ENCODE data around the gene CYP3A4.
"Not testable (repeated sequence)": the region's sequence is repeated elsewhere in the genome, so short reads cannot be mapped to it uniquely, and the experiment has no call there.

Gene CYP3A4

DNA sequence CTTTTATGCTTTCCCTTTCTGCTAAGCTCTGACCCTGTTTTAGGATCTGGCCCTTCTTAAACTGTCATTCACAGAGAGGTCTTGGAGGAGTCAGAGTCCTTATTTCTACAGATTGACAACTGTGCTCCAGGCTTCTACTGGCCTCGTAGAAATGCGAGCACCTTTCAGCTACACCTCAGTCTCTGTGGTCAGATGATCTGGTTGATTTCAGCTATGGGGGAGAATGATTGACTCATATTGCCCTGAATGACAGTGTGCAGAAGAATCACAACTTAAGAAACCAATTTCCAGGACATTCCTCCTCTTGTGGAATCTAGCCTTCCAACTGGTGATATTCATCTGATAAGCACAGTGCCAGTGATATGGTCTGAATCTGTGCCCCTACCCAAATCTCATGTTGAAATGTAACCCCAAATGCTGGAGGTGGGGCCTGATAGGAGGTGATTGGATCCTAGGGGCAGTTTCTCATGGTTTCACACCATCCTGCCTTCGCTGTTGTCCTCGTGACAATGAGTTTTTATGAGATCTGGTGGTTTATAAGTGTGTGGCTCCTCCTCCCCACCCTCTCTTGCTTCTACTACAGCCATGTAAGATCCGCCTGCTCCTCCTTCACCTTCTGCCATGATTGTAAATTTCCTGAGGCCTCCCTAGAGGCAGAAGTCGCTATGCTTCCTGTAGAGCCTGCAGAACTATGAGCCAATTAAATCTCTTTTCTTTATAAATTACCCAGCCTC lies 35.0 kb downstream of the CYP3A4 start:
- TF ChIP-seq, protein P1, sequence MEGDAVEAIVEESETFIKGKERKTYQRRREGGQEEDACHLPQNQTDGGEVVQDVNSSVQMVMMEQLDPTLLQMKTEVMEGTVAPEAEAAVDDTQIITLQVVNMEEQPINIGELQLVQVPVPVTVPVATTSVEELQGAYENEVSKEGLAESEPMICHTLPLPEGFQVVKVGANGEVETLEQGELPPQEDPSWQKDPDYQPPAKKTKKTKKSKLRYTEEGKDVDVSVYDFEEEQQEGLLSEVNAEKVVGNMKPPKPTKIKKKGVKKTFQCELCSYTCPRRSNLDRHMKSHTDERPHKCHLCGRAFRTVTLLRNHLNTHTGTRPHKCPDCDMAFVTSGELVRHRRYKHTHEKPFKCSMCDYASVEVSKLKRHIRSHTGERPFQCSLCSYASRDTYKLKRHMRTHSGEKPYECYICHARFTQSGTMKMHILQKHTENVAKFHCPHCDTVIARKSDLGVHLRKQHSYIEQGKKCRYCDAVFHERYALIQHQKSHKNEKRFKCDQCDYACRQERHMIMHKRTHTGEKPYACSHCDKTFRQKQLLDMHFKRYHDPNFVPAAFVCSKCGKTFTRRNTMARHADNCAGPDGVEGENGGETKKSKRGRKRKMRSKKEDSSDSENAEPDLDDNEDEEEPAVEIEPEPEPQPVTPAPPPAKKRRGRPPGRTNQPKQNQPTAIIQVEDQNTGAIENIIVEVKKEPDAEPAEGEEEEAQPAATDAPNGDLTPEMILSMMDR (conservative IDR thresholded peaks at IDR 0.05; ENCODE audit: low read depth, low read length), result no peak
- H3K4me3 ChIP-seq (ENCODE audit: low read length), result no peak overlapping the region
- no peak for DNase-seq (ENCODE audit: low read depth)

DNA sequence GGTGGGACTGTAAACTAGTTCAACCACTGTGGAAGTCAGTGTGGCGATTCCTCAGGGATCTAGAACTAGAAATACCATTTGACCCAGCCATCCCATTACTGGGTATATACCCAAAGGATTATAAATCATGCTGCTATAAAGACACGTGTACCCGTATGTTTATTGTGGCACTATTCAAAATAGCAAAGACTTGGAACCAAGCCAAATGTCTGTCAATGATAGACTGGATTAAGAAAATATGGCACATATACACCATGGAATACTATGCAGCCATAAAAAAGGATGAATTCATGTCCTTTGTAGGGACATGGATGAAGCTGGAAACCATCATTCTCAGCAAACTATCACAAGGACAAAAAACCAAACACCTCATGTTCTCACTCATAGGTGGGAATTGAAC lies 37.1 kb downstream of the CYP3A4 start:
- not testable (repeated sequence) for DNase-seq (ENCODE audit: low read depth); H3K4me3 ChIP-seq (ENCODE audit: low read length)

DNA sequence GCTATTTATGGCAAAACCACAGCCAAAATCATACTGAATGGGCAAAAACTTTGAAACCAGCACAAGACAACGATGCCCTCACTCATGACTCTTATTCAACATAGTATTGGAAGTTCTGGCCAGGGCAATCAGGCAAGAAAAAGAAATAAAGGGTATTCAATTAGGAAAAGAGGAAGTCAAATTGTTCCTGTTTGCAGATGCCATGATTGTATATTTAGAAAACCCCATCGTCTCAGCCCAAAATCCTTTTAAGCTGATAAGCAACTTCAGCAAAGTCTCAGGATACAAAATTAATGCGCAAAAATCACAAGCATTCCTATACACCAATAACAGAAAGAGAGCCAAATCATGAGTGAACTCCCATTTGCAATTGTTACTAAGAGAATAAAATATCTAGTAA lies 38.6 kb downstream of the CYP3A4 start:
- not testable (repeated sequence) for DNase-seq (ENCODE audit: low read depth); H3K4me3 ChIP-seq (ENCODE audit: low read length)

DNA sequence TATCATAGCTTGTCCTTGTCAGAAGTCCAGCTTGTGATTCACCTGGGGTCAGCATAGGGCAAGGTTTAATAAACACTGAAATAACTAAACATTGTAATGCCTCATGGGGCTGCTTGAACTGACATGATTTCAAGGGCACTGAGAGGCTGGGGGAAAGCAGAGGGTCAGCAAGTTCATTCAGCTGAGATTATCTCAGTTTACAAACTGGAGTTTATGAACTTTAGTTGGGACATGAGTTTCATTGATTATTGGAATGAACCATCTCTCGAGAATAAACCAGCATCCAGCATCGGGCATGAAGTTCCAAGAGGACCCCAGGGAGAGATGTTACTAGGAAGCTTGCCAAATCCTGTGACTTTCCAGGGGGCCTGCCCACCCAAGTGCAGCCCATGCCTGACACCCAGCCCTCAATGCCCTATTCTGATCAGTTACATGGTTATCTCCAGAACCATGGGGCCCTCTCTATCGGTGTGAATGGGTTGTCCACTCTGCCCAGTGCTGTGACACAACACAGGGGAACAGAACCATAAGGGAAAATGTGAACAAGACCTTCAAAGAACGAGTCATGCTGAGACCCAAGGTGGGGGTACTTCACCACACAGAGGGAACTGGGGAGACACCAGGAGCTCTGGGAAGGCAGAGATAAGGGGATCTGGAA lies 41.1 kb downstream of the CYP3A4 start:
- no peak overlapping the region for H3K4me3 ChIP-seq (ENCODE audit: low read length)
- TF ChIP-seq, protein P1 (conservative IDR thresholded peaks at IDR 0.05; ENCODE audit: low read depth, low read length), result no peak
- DNase-seq (ENCODE audit: low read depth), result no peak

DNA sequence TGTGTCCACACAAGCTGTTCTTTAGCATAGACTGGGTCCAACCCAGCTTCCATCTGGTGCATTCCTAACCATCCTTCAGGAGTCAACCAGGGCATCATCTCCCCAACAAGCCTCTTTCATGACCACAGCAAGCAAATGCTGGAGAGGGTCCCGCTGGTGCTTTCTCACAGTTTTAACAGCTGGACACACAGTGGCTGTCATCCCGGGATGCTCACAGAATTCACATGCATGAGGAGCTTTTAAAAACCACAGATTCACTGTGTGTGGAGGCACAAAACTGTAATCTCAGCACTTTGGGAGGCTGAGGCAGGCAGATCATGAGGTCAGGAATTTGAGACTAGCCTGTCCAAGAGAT lies 42.6 kb downstream of the CYP3A4 start:
- H3K4me3 ChIP-seq (ENCODE audit: low read length), result no peak overlapping the region
- TF ChIP-seq, protein P1 (conservative IDR thresholded peaks at IDR 0.05; ENCODE audit: low read depth, low read length), result no peak
- no peak for DNase-seq (ENCODE audit: low read depth)

DNA sequence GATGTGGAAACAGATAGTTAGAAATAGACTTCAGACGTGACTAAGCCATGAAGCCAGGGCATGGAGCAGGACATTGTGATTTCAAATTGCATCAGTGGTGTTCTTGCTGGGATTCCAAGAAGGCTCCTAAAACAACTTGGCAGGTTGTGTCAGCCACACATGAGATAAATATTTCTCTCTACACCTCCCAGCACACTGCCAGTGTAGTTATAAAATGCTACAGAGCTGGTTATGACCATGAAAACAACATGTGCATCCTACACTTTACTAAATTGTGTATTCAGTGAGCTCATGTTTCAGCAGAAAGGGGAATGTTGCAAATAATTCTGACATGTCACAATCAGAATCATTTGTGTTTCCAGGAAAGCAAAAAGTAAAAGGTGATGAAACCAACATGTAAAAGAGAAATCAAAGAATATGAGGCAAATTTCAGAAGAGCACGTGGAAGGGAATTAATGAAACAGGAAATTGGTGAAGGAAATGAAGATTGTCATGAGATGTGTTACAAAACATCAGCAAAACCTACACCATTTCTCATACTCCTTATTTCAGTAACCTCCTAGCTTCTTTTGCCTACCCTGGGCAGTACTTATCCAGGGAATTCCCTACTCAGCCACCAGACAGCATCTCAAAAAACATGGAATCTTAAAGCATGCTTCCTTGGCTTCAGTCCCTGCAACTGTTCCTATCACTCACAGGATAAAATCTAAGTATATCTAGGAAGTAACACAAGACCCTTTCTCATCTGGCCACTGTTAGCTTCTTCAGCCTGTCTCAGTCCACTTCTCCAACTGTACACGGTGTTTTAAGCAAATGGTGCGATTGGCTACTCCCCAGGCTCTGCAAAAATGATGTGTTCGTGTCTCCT lies 43.2 kb downstream of the CYP3A4 start:
- TF ChIP-seq, protein P1 (conservative IDR thresholded peaks at IDR 0.05; ENCODE audit: low read depth, low read length), result no peak
- no peak overlapping the region for H3K4me3 ChIP-seq (ENCODE audit: low read length)
- DNase-seq (ENCODE audit: low read depth), result no peak

DNA sequence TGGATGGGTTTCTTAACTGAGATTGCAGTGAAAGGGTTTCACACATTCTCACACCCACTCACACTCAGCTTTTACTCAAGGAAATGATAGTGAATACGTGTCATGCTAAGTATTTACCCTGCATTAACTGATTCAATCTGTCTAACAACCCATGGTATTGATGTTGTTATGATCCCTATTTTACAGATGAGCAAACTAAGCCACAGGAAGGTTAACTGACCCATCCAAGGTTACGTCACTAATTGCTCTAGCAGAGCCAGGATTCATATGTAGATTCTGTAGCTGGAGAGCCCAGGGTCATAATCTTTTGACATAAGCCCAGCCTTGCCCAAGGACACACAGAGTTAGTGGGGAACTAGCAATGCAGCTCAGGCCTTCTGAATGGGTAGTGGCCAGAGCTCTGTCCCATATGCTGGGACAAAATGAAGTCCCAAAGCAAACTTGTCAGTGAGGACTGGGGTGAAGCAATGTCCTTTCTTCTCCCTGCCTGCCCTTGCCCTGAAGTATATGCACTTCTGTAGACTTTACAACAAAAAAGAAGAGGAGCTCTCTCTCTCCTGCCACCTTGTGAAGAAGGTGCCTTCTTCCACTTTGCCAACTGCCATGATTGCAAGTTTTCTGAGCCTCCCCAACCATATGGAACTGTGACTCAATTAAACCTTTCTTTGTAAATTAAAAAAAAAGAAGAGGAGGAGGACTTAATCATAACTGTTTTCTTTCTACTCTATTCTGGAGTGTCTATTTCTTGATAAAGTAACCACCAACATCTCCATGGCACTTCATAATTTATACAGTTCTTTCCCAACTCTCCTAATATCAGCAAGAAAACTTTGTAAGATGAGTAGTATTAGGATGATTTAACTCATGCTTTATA lies 44.0 kb downstream of the CYP3A4 start:
- DNase-seq (ENCODE audit: low read depth), result no peak
- H3K4me3 ChIP-seq (ENCODE audit: low read length), result no peak overlapping the region
- TF ChIP-seq, protein P1 (conservative IDR thresholded peaks at IDR 0.05; ENCODE audit: low read depth, low read length), result no peak
